Stimulated activated CD4-positive, alpha-beta T cell treated with anti-CD3 and anti-CD28 coated beads, TNF-alpha, amount 100 ng/mL, for 4 hours (primary cell): Measurements from ENCODE around the gene ECE1.
"Not testable (repeated sequence)": the region's sequence is repeated elsewhere in the genome, so short reads cannot be mapped to it uniquely, and the experiment has no call there.

Experiments used
- DNase-seq, 3 experiments: peaks; one replicate each; pipeline ENCODE4 v3.0.0-alpha.2; 2020; ENCODE audit warnings: low read depth in 3 of 3

Gene ECE1

GRCh38 chr1:21185221-21185731 lies 105.0 kb downstream of the ECE1 start:
- no peak for DNase-seq

GRCh38 chr1:21184276-21184675 lies 106.0 kb downstream of the ECE1 start:
- DNase-seq, result no peak

- no peak for DNase-seq
These were observed 108.0 kb downstream of the ECE1 start for GRCh38 chr1:21182181-21182731.

GRCh38 chr1:21178271-21178670 lies 112.0 kb downstream of the ECE1 start:
- not testable (repeated sequence) for DNase-seq

DNA sequence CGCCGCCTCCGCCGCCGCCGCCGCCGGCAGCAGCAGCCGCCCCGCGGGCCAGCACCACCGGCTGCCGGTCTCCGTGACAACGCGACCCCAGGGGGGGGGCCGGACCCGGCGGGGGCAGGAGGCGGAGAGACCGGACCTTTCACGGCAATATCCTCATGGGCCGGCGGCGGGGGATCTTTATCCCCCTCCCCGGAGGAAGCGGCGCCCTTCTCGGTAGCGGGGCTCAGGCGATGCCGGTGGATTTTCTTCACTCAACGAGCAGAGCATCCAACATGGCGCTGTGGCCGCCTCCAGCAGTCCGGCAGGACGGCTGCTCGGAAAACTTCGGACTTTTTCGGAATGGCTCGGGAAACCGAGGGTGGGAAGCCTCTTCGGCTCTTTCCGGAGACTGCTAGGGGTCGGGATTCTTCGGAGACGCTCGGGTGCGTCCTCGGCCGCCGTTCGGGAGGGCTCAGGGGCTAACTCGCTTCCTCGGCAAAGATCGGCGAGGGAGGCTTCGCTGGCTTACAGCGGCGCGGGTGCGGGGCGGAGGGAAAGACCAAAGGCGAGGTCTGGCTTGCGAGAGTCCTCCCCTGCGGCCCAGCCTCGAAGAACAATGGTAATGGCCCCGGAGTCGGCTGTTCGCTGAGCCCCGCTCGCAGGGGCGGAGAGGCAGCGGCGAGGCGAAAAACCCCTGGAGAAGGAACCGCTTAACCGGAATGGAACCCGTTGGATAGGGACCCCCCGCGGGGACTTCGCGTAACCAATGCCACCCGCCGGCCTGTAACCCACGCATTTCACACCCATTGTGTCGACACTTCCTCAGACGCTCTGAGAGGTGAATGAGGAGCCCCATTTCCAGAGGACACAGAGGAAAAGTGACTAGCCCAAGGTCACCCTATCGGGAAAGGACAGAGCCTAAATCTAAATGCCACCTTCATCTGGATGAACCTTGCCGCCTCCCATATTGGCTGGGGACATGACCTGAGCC lies 113.4 kb downstream of the ECE1 start, which contains the start of gene EIF4G3:
Gene EIF4G3 (minus strand): TSS at position 312 of the 970 bp plus-strand sequence. CDS start 174,155 bp downstream, outside the sequence.
- peak; percentile 97 to 100 (median 99) for DNase-seq

DNA sequence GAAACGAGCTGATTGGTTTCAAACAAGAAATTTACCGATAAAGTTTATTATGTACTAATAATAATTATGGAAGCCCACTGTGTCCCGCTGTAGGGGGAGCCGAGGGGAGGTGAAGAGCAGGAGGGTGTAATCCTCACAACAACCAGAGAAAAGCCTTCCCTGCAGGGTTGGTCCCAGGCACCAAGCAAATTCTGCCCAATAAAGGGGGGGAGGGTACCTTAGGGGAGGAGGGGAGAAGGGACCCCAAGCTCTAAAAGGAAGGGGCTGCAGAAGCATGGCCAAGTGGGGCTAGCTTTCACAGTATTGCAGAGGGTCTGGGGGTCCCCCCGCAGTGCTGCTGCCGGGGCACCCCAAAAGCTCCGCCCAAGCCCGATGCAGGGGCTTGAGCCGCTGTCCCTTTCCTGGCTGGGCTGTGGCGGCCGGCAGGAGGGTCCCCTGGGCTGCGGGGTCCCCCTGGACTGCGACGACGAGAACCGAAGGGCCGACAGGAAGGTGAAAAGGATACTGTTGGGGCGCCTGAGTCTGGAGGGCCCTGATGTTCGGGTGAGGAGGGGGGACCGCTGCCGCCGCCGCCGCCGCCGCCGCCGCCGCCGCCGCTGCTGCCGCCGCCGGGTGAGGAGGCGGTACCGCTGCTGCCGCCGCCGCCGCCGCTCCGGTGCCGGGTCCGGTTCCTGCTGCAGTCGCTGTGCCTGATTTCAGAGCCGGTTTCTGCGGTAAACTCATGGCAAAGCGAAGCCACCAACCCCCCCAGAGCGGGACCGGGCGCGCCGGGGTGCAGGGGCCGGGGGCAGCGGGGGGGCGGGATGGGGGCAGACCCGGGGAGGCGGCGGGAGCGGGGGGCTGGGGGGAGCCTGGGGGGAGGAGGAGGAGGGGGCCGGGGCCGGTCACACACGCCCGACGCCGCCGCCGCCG lies 114.3 kb downstream of the ECE1 start:
- DNase-seq, result peak in 2 of 3 experiments; percentile 30 to 40

DNA sequence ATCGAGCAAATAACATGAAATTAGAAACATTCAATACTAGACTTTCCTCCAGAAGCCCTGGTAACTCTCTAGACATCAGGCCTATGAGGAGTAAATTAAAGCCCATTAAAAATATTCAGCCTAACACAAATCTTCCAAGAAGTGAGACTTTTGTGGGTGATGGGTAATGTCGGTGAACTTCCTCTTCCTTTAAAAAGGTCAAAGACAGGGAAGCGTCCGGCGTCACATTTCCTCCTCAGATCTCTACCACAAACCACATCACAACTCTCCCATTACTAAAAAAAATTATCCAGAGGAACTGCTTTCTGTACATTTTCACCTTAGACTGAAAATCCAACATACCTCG lies 115.0 kb downstream of the ECE1 start:
- no peak for DNase-seq

GRCh38 chr1:21174654-21175323 lies 115.5 kb downstream of the ECE1 start:
- no peak for DNase-seq

GRCh38 chr1:21174230-21174629 lies 116.0 kb downstream of the ECE1 start:
- no peak for DNase-seq

DNA sequence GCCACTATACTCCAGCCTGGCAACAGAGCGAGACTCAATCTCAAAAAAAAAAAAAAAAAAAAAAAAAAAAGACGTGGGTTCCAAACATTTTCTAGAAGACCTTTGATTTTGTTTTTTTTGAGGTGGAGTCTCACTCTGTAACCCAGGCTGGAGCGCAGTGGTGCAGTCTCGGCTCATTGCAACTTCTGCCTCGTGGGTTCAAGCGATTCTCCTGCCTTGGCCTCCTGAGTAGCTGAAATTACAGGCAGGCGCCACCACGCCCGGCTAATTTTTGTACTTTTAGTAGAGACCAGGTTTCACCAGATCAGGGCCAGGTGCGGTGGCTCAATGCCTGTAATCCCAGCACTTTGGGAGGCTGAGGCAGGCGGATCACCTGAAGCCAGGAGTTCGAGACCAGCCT lies 117.2 kb downstream of the ECE1 start:
- not testable (repeated sequence) for DNase-seq

GRCh38 chr1:21170837-21171236 lies 119.4 kb downstream of the ECE1 start:
- DNase-seq, result not testable (repeated sequence)

DNA sequence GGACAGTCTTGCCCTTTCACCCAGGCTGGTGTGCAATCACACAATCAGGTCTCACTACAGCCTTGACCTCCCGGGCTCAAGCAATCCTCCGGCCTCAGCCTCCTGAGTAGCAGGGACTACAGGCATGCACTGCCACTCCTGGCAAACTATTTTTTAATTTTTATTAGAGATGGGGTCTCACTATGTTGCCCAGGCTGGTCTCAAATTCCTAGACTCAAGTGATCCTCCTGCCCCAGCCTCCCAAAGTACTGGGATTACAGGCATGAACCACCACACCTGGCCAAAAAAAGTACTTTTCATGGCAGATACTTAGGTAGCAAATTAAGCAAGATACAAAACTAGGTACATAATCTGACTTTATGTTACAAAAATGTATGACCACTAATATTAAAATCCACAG lies 121.8 kb downstream of the ECE1 start:
- no peak for DNase-seq
